Thyroid gland (tissue), 4 donors: ENCODE measurements around the gene CUL9. TPM values are rescaled to one million over a fixed set of nuclear protein-coding genes. Genes with fewer than 3 reads are reported as not detected.
A peak's percentile ranks its signal among the peaks of the same experiment; 100 is the strongest.

Experiments
- DNase-seq, 2 donors: peaks; one replicate each; pipeline ENCODE4 v3.0.0-alpha.2; 2019
- H3K27ac ChIP-seq, 3 donors: fragments of 200-600 bp; sonication (generic); 1 replicate in 2 of 3; 2 replicates in 1 of 3; pipeline ENCODE4 v1.5.1; 2016 to 2019; ENCODE audit warnings: mild to moderate bottlenecking in 1 of 3, moderate library complexity in 1 of 3
- H3K27me3 ChIP-seq: fragments of 200-600 bp; sonication (generic); one replicate; pipeline ENCODE4 v1.5.1; 2019
- H3K36me3 ChIP-seq, 2 donors: fragments of 200-600 bp; sonication (generic); one replicate each; pipeline ENCODE4 v1.5.1; 2016 to 2019
- H3K4me1 ChIP-seq, 2 donors: fragments of 200-600 bp; sonication (generic); one replicate each; pipeline ENCODE4 v1.5.1; 2017 to 2019
- H3K4me3 ChIP-seq, 3 donors: fragments of 200-600 bp; sonication (generic); replicated peaks in 1 of 3; 1 replicate in 2 of 3; 2 replicates in 1 of 3; pipeline ENCODE4 v1.5.1; 2016; ENCODE audit warnings: mild to moderate bottlenecking in 1 of 3
- H3K9me3 ChIP-seq: fragments of 200-600 bp; sonication (generic); one replicate; pipeline ENCODE4 v1.5.1; 2017
- POLR2A ChIP-seq, 2 donors: fragments of 450-650 bp; IDR thresholded peaks; one replicate each; pipeline ENCODE4 v1.6.1; 2017; ENCODE audit warnings: antibody characterized with exemption in 2 of 2, mild to moderate bottlenecking in 2 of 2, moderate library complexity in 1 of 2
- WGBS, 2 donors: methylation state at CpG; one replicate each; pipeline ENCODE4 v1.1.5; 2017; 5-methylcytosine and 5-hydroxymethylcytosine counted together
- intact Hi-C: fragments of 100-400 bp; cut with DNase I; formaldehyde crosslinking; loops from one replicate; pipeline ENCODE4 v1.15.1; 2023
- total RNA-seq, 4 donors: library from RNA; depleted of rRNA; stranded (reverse); fragments of >200 nt; gene quantifications; one replicate each; pipeline ENCODE4 v1.2.3, GENCODE V29; 2016
- TF ChIP-seq, protein P1 (sequence below), 6 experiments: fragments of 200-600 bp in 3 of 6; fragments of 450-650 bp in 3 of 6; sonication (generic) in 3 of 6; IDR thresholded peaks; one replicate each; pipeline ENCODE4 v1.5.1; 2016 to 2019; ENCODE audit warnings: antibody characterized with exemption in 6 of 6, mild to moderate bottlenecking in 2 of 6, inconsistent platforms in 1 of 6, moderate library complexity in 1 of 6

Gene CUL9
- total RNA-seq, 4 donors from 2014 or later = 39.7 to 63.3 (median 59.0) TPM

GRCh38 chr6:43178150-43178549 is 3.8 kb upstream of the CUL9 start:
- H3K36me3 ChIP-seq = peaks cover 36 to 39% of the 10 kb centered on the region in 2 donors
- H3K9me3 ChIP-seq = no peaks in the 10 kb centered on the region
- H3K27me3 ChIP-seq = no peaks in the 10 kb centered on the region
- no peak overlapping the region for H3K4me3 ChIP-seq
- no peak overlapping the region for H3K27ac ChIP-seq
- no peak for DNase-seq
- TF ChIP-seq, protein P1, sequence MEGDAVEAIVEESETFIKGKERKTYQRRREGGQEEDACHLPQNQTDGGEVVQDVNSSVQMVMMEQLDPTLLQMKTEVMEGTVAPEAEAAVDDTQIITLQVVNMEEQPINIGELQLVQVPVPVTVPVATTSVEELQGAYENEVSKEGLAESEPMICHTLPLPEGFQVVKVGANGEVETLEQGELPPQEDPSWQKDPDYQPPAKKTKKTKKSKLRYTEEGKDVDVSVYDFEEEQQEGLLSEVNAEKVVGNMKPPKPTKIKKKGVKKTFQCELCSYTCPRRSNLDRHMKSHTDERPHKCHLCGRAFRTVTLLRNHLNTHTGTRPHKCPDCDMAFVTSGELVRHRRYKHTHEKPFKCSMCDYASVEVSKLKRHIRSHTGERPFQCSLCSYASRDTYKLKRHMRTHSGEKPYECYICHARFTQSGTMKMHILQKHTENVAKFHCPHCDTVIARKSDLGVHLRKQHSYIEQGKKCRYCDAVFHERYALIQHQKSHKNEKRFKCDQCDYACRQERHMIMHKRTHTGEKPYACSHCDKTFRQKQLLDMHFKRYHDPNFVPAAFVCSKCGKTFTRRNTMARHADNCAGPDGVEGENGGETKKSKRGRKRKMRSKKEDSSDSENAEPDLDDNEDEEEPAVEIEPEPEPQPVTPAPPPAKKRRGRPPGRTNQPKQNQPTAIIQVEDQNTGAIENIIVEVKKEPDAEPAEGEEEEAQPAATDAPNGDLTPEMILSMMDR (IDR thresholded peaks at IDR 0.05) = no peak
- no peak for TF ChIP-seq POLR2A (IDR thresholded peaks at IDR 0.05)
- H3K4me1 ChIP-seq = peaks cover 29 to 33% of the 10 kb centered on the region in 2 donors
- intact Hi-C loops = no loop called here
- 87 to 92% methylated on average over 12 of the region's 12 CpGs for WGBS, 2 donors

DNA sequence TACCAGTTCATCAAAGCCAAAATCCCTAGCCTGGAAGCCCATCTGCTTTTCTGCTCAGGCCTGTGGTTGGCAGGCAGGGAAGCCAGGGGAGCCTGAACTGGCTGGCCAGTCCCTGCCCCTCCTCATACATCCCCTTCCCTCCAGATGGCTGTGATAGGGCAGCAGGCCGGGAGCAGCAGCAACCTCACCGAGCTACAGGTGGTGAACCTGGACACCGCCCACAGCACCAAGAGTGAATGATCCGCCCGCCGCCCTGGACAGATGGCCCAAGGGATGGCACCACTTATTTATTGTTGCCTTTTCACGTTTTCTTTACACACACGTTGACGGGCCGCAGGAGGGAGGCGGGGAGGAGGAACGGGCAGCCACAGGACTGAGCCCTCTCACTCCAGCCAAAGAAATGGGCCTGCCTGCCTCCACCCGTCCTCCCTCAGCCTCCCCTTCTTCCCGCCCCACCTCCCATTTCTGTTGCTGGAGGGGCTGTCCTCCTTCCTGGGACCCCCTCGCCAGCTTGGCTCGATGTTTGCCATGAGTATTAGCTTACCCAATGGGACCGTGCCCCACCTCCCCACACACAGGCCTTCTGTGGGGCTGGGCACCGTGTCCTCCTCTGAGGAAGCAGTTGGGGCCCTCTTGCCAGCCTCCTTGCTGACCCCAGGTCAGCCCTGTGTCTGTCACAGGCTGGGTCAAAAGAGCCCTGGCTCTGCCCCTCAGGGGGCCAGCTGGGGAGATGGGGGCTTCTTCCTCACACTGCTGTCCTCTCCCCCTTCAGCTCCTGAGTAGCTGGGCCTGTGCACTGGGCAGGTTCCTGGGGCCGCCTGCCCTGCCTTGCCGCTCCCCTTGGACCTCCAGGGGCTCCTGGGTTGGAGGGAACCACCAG is 2.8 kb upstream of the CUL9 start:
- no peaks in the 10 kb centered on the region for H3K9me3 ChIP-seq
- peaks cover 36 to 39% of the 10 kb centered on the region in 2 donors for H3K36me3 ChIP-seq
- WGBS, 2 donors = 92% methylated on average over 15 to 20 of the region's 20 CpGs
- TF ChIP-seq POLR2A (IDR thresholded peaks at IDR 0.05) = no peak
- TF ChIP-seq, protein P1 (IDR thresholded peaks at IDR 0.05) = no peak
- H3K27me3 ChIP-seq = no peaks in the 10 kb centered on the region
- intact Hi-C loops = no loop called here
- peaks cover 21 to 27% of the 10 kb centered on the region in 2 donors for H3K4me1 ChIP-seq
- H3K27ac ChIP-seq = no peak overlapping the region
- DNase-seq = no peak
- H3K4me3 ChIP-seq = no peak overlapping the region

DNA sequence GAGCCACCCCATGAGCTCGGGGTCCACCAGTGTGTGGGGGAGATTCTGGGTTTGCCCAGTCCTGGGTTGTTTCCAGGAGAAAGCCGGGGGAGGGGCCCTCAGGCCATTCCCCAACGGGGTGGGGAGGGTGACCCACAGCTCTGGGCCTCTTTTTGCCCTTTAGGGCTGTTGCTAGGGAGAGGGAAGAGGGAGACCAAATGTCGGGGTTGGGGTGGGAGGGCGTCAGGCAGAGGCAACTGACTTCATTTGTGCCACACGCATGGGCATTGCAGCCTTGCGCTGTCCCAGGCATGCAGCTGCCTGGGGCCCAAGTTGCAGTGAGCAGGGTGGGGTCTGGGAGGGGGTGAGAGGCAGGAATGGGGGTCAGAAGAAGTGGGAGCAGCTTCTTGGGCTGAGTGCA is 1.9 kb upstream of the CUL9 start:
- Histone ChIP-seq H3K4me3 (no peak overlapping the region), H3K36me3 (peaks cover 39 to 41% of the 10 kb centered on the region in 2 donors), H3K27me3 (no peaks in the 10 kb centered on the region), H3K27ac (no peak overlapping the region), H3K9me3 (no peaks in the 10 kb centered on the region), H3K4me1 (peaks cover 16 to 23% of the 10 kb centered on the region in 2 donors)
- no peak for DNase-seq
- TF ChIP-seq, protein P1 (IDR thresholded peaks at IDR 0.05) = no peak
- no peak for TF ChIP-seq POLR2A (IDR thresholded peaks at IDR 0.05)
- WGBS, 2 donors = 80 to 88% methylated on average over 7 of the region's 7 CpGs
- intact Hi-C loops = no loop called here

- H3K36me3 ChIP-seq = peaks cover 30 to 42% of the 10 kb centered on the region in 2 donors
- WGBS, 2 donors = 68 to 69% methylated on average over 5 of the region's 5 CpGs
- no peaks in the 10 kb centered on the region for H3K27me3 ChIP-seq
- no peak overlapping the region for H3K4me3 ChIP-seq
- TF ChIP-seq, protein P1 (IDR thresholded peaks at IDR 0.05) = no peak
- no peak for TF ChIP-seq POLR2A (IDR thresholded peaks at IDR 0.05)
- H3K27ac ChIP-seq = no peak overlapping the region
- H3K4me1 ChIP-seq = peaks cover 15% of the 10 kb centered on the region in 2 donors
- intact Hi-C loops = no loop called here
- no peak for DNase-seq
- no peaks in the 10 kb centered on the region for H3K9me3 ChIP-seq
These were observed 1.0 kb upstream of the CUL9 start for GRCh38 chr6:43180985-43181384.

DNA sequence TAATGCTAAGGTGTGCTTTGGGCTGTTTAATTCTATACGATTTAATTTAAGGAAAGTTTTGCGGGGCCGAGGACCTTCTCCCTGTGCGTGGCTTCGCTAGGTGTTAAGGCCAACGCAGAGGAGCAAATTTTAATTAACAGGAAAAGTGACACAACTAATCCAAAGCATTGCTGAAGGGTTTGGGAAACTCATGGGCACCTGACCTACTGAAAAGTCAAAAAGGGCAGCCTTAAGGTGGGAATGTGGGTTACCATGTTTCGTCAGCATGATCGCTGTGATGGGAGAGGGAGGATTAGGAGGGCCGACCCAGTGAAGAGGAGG is 415 bp upstream of the CUL9 start:
- WGBS, 2 donors = 36 to 37% methylated on average over 9 of the region's 9 CpGs
- peaks cover 29 to 41% of the 10 kb centered on the region in 2 donors for H3K36me3 ChIP-seq
- no peaks in the 10 kb centered on the region for H3K9me3 ChIP-seq

More for the DNA sequence above, 415 bp upstream of the CUL9 start:
- Histone ChIP-seq H3K4me3 (peak overlapping the region; percentile 52 to 90 (median 56)), H3K27me3 (no peaks in the 10 kb centered on the region), H3K27ac (peak overlapping the region; percentile 5 to 65 (median 64)), H3K4me1 (peaks cover 15% of the 10 kb centered on the region in 2 donors)
- no peak for DNase-seq
- intact Hi-C loops = no loop called here
- TF ChIP-seq, protein P1 (IDR thresholded peaks at IDR 0.05) = no peak
- TF ChIP-seq POLR2A (IDR thresholded peaks at IDR 0.05) = no peak
